ENCODE results near the gene RNF166. TPM values are rescaled to one million over a fixed set of nuclear protein-coding genes. Genes with fewer than 3 reads are reported as not detected.
A peak's percentile ranks its signal among the peaks of the same experiment; 100 is the strongest.

RNF166 gene
- total RNA-seq, 1 experiment from 2014 or later: 46.2 TPM

- Mint-ChIP-seq H3K27me3 (ENCODE audit: low read depth) (no peaks in the 10 kb centered on the region), H3K4me1 (peaks cover 1% of the 10 kb centered on the region), H3K9me3 (no peaks in the 10 kb centered on the region), H3K4me3 (no peak overlapping the region), H3K36me3 (peaks cover 6% of the 10 kb centered on the region), H3K27ac (no peak overlapping the region)
- ChIA-PET CTCF (interaction anchor here (1.3 to 3.9 kb wide), 3 partner anchors 25 to 31 kb away, joined by 3 to 23 read pairs (median 4); no protein-coding TSS in a partner anchor), POLR2A (no interaction called here)
- TF ChIP-seq NR3C1 (CRISPR knock-in tag; conservative IDR thresholded peaks at IDR 0.05; ENCODE audit: low read depth): no peak
- no peak for DNase-seq (ENCODE audit: low spot score)
- ATAC-seq: no peak
Measured at GRCh38 chr16:88712362-88712979, 6.3 kb upstream of the RNF166 start.

- no peaks in the 10 kb centered on the region for H3K27me3 Mint-ChIP-seq (ENCODE audit: low read depth)
Measured at GRCh38 chr16:88711750-88712340, 5.6 kb upstream of the RNF166 start.

GRCh38 chr16:88710556-88710955 is 4.3 kb upstream of the RNF166 start:
- CTCF ChIA-PET: interaction anchor here (3.9 kb wide), 1 partner anchor 27 kb away, joined by 23 read pairs; no protein-coding TSS in a partner anchor
- no peak for DNase-seq (ENCODE audit: low spot score)
- ATAC-seq: no peak
- Mint-ChIP-seq H3K27me3 (ENCODE audit: low read depth) (no peaks in the 10 kb centered on the region), H3K4me3 (no peak overlapping the region), H3K9me3 (no peaks in the 10 kb centered on the region), H3K4me1 (peaks cover 8% of the 10 kb centered on the region), H3K27ac (0 out of 2 replicates have a peak overlapping the region, but pooled peaks have one; percentile 27), H3K36me3 (no peaks in the 10 kb centered on the region)
- TF ChIP-seq GABPB1 (CRISPR knock-in tag; IDR thresholded peaks at IDR 0.05) (no peak), ZNF232 (CRISPR knock-in tag; IDR thresholded peaks at IDR 0.05) (no peak), ARID4B (CRISPR knock-in tag; IDR thresholded peaks at IDR 0.05; ENCODE audit: borderline replicate concordance) (no peak), RELA (CRISPR knock-in tag; IDR thresholded peaks at IDR 0.05; ENCODE audit: borderline replicate concordance) (no peak), FOXP1 (CRISPR knock-in tag; IDR thresholded peaks at IDR 0.05; ENCODE audit: borderline replicate concordance) (no peak)
- POLR2A ChIA-PET: no interaction called here

More at GRCh38 chr16:88711750-88712340, 5.6 kb upstream of the RNF166 start:
- POLR2A ChIA-PET: no interaction called here
- Mint-ChIP-seq H3K9me3 (no peaks in the 10 kb centered on the region), H3K4me1 (peaks cover 8% of the 10 kb centered on the region), H3K27ac (peak overlapping the region; percentile 88), H3K4me3 (no peak overlapping the region), H3K36me3 (peaks cover under 1% of the 10 kb centered on the region; the same call in 1 of the 2 replicates)
- CTCF ChIA-PET: interaction anchor here (1.3 to 3.9 kb wide), 2 partner anchors 26 to 27 kb away, joined by 3 to 23 read pairs; no protein-coding TSS in a partner anchor
- no peak for DNase-seq (ENCODE audit: low spot score)
- no peak for TF ChIP-seq E2F5 (CRISPR knock-in tag; IDR thresholded peaks at IDR 0.05)
- TF ChIP-seq SOX15 (CRISPR knock-in tag; IDR thresholded peaks at IDR 0.05): no peak
- no peak for TF ChIP-seq SMAD3 (CRISPR knock-in tag; IDR thresholded peaks at IDR 0.05; ENCODE audit: borderline replicate concordance)
- no peak for TF ChIP-seq KAT7 (CRISPR knock-in tag; IDR thresholded peaks at IDR 0.05; ENCODE audit: borderline replicate concordance)
- no peak for TF ChIP-seq HMGA2 (CRISPR knock-in tag; IDR thresholded peaks at IDR 0.05)
- TF ChIP-seq JUN (CRISPR knock-in tag; IDR thresholded peaks at IDR 0.05): no peak
- TF ChIP-seq ZNF396 (CRISPR knock-in tag; IDR thresholded peaks at IDR 0.05; ENCODE audit: borderline replicate concordance): no peak
- TF ChIP-seq NFYB (CRISPR knock-in tag; conservative IDR thresholded peaks at IDR 0.05; ENCODE audit: low read depth): no peak
- no peak for TF ChIP-seq PRRX2 (CRISPR knock-in tag; IDR thresholded peaks at IDR 0.05)
- TF ChIP-seq TP53 (CRISPR knock-in tag; IDR thresholded peaks at IDR 0.05): no peak
- TF ChIP-seq ATF6 (CRISPR knock-in tag; IDR thresholded peaks at IDR 0.05): no peak
- no peak for TF ChIP-seq CREB1 (CRISPR knock-in tag; IDR thresholded peaks at IDR 0.05)
- TF ChIP-seq ZNF232 (CRISPR knock-in tag; IDR thresholded peaks at IDR 0.05): no peak
- no peak for TF ChIP-seq NR1H2 (CRISPR knock-in tag; IDR thresholded peaks at IDR 0.05)
- no peak for TF ChIP-seq IRF2 (CRISPR knock-in tag; IDR thresholded peaks at IDR 0.05; ENCODE audit: borderline replicate concordance, low read depth)
- TF ChIP-seq PREB (CRISPR knock-in tag; IDR thresholded peaks at IDR 0.05; ENCODE audit: borderline replicate concordance): no peak
- no peak for TF ChIP-seq CBFB (CRISPR knock-in tag; IDR thresholded peaks at IDR 0.05; ENCODE audit: low read depth)
- no peak for TF ChIP-seq ZNF671 (CRISPR knock-in tag; IDR thresholded peaks at IDR 0.05)
- peak; percentile 18; the same call in 1 of the 2 replicates for ATAC-seq

Data from WTC11 (cell line).